ENCODE results near the gene ELP1.

ELP1 gene

DNA sequence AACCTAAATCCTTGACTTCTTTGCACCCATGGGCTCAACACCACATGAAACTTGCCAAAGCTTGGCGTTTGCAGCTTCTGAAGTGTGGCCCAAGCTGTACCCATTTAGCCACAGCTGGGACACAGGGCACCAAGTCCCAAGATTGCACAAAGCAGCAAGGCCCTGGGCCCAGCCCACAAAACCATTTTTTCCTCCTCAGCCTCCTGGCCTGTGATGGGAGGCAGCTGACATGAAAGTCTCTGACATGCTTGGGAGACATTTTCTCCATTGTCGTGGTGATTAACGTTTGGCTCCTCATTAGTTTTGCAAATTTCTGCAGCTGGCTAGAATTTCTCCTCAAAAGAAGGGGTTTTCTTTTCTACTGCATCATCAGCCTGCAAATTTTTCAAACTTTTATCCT is 110.1 kb downstream of the ELP1 start:
- no peak for DNase-seq (ENCODE audit: low read depth, low spot score)
